HepG2 (cell line): ENCODE results near the gene SMARCA2.

Experiments
- ATF2 ChIP-seq: sonication (generic); formaldehyde crosslinking; IDR thresholded peaks from 2 replicates; pipeline ENCODE4 v1.4.0; 2020; ENCODE audit warnings: missing genetic modification reagents
- NBN ChIP-seq: fragments of 450-650 bp; conservative IDR thresholded peaks from 2 replicates; pipeline ENCODE4 v1.6.1; 2017
- PTBP1 ChIP-seq: fragments of 200-400 bp; formaldehyde crosslinking; IDR thresholded peaks from 2 replicates; pipeline ENCODE4 v1.6.1; 2018; ENCODE audit warnings: low read length, low read depth; ENCODE audit not compliant: poor library complexity, severe bottlenecking
- RAD51 ChIP-seq: fragments of 450-650 bp; IDR thresholded peaks from 2 replicates; pipeline ENCODE4 v1.6.1; 2016; ENCODE audit warnings: borderline replicate concordance
- ZNF263 ChIP-seq: sonication (generic); formaldehyde crosslinking; IDR thresholded peaks from 2 replicates; pipeline ENCODE4 v1.4.0; 2020; ENCODE audit warnings: missing genetic modification reagents
- ZNF274 ChIP-seq: sonication (generic); formaldehyde crosslinking; IDR thresholded peaks from 2 replicates; pipeline ENCODE4 v1.5.1; 2020; ENCODE audit warnings: mild to moderate bottlenecking, missing genetic modification reagents
- ZNF292 ChIP-seq: sonication (generic); formaldehyde crosslinking; IDR thresholded peaks from 2 replicates; pipeline ENCODE4 v1.8.1; 2022; ENCODE audit warnings: mild to moderate bottlenecking, low read depth, missing genetic modification reagents, borderline replicate concordance
- ZNF326 ChIP-seq: sonication (generic); formaldehyde crosslinking; IDR thresholded peaks from 2 replicates; pipeline ENCODE4 v1.4.0; 2020; ENCODE audit warnings: missing genetic modification reagents, borderline replicate concordance
- ZNF691 ChIP-seq: sonication (generic); formaldehyde crosslinking; IDR thresholded peaks from 2 replicates; pipeline ENCODE4 v1.4.0; 2020; ENCODE audit warnings: missing genetic modification reagents, low read depth, mild to moderate bottlenecking, borderline replicate concordance

- TF ChIP-seq ATF2 (CRISPR knock-in tag) (no peak), PTBP1 (no peak), ZNF326 (CRISPR knock-in tag) (no peak), NBN (no peak), ZNF292 (CRISPR knock-in tag) (no peak), ZNF263 (CRISPR knock-in tag) (no peak), ZNF691 (CRISPR knock-in tag) (no peak), ZNF274 (CRISPR knock-in tag) (no peak), RAD51 (no peak)
These were observed 94.9 kb downstream of the SMARCA2 start for GRCh38 chr9:2110036-2110435.
